GM19324 (cell line): ENCODE data around the gene CHSY1.
A peak's percentile ranks its signal among the peaks of the same experiment; 100 is the strongest.

ENCODE experiments used
- ATAC-seq: cut with Tn5 transposase; IDR thresholded peaks from one replicate; pipeline ENCODE4 v1.9.1; 2021; ENCODE audit warnings: mild to moderate bottlenecking, moderate library complexity; ENCODE audit not compliant: unreplicated experiment, low FRiP score

CHSY1 gene

DNA sequence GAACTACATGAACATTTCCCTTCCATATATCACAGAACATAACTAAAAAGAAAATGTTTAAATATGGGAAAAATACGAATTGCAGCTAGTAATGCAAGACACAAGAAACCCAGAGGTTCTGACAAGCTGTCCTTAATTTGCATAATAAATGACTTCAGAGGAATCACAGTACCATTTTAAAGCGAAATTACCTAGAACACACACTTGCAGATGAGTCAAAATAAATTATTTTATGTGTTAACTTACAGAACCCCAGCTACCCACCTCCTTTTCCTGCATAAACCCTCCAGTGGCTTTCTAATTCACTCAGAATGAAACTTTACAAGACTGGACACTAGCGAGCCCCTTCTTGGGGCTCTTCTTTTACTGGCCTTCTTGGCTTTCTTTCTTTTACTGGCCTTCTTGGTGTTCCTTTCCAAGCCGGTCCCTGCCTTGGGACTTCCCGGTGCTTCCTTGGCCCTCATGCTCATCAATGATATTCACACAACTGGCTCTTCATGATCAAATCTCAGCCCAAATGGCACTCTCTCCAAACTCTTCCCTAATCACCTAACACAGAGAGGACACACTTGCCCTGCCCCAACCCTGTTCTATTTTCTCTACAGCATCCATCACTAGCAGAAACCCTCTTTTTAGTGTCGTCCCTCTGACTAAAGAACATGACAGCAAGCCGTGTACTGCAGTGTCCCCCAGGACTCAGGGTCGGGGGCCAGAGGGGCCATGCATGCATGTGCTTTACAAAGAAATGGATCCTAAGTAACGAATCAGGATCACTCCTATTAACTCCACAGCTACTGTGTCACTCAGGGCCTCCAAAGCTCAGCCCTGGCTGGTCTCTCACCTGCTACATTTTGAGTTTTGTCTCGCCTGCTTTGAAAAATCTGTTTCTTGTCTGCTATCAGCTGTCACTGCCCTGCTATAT, 4.8 kb downstream of the CHSY1 start:
- no peak for ATAC-seq

DNA sequence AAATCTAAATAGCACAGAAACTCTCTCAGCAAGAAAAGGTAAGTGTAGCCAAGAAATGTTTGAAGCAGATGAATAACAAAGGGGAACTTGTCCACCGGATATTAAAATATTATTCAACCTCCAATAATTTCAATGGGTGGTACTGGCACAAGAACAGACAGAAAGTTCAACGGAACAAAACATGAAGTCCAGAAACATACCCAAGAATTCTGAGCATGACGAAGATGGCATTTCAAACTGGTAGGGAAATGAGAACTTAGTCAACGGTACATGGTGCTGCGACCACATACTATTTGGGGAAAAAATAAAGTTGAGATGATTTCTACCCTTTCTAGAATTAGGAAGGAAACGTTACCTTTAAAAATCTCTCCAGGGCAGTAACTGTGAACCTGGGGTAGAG, 5.5 kb downstream of the CHSY1 start:
- no peak for ATAC-seq

DNA sequence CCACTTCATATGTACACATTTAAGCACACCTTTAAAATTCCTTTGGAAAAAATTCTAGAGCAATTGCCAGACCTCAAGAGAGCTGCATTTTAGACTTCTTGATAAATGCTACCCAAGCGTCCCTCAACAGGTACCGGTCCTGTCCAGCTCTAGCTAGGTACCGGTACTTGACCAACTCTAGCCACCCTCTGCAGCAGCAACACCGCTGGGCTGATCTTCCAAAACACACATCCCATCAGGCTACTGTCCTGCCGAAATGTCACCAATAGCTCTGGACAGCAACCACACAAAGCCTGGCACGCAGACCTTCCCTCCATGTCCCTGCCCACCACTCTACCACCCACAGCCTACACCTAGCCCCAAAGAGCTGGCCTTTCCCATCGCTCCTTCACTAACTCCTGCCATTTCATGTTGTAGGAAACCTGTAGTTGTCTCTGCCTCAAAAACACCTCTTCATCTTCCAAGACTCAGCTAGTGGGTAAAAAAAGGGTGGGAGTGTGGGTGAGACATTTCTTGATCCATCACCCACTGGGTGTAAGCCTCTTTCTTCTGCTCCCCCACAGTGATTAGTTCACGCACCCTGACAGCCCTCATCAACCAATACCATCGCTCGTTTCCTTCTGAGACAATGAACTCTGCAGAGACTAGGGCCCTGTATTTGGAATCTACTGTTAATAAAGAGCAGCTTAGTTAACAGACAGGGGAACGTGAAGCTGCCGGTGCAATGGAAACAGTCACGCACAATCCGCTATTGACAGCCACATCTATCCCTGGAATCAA, 6.8 kb downstream of the CHSY1 start:
- ATAC-seq: no peak

DNA sequence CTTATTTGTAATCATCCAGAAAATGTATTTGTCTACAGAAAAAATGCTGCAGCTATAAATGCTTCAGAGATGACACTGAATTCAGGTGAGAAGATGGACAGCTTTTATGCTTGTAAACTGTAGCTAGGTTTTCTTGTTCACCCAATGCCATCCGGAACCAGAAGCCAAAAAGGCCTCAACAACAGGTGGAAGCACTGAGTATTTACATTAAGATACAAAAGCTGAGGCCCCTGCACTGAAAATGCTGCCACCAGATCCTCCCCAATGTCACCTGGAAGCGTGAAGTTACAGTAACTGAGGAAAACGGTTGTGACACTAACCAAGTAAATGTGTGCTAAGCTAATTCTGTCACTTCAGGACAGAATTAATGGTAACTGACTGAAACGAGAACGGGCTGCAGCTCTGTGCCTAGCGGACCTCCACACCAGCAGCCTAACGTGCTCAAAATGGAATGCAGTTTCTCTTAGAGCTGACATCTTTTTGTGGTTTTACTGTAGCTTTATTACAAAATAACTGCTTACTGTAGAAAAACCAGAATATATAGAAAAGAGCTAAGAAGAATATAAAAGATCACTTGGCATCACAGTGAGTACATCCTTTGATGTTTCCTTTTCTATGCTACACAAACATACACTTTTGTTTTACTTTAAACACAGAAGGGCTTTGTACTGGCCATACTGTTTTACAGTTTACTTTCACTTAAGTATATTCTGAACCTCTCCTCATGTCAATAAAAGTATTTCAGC, 7.6 kb downstream of the CHSY1 start:
- ATAC-seq: no peak

DNA sequence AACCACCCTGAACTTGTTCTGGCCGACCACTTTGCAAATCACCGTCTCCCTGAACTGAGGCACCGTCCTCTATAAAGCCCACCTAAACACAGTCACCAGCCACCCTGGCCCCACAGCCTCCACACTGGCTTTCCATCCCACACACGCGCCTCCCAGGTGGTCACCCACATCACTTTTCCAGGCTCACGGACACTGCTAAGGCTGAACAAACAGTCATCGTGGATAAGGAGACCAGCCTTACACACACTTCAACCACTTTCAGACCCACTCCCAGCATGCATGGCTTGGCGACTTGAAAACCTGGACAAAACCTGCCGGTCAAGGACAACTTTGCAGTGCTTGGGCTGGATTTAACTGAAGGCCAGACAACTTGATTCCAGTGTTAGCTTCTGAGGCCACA, 8.4 kb downstream of the CHSY1 start:
- no peak for ATAC-seq

DNA sequence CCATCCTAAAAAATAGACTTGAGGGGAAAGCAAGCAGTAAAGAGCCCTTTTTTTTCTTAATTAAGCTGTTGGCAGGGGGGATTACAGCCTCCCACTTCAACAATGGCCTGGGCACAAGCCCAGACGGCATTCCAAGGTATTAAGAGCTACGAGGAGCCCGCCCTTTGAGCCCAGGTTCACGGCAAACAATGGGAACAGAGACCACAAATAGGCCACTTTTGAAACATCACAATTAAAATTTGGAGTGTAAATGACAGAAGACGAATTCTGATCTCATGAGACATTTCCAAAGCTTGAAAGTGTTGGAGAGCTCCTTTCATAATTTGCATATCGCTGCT, 8.9 kb downstream of the CHSY1 start:
- no peak for ATAC-seq

DNA sequence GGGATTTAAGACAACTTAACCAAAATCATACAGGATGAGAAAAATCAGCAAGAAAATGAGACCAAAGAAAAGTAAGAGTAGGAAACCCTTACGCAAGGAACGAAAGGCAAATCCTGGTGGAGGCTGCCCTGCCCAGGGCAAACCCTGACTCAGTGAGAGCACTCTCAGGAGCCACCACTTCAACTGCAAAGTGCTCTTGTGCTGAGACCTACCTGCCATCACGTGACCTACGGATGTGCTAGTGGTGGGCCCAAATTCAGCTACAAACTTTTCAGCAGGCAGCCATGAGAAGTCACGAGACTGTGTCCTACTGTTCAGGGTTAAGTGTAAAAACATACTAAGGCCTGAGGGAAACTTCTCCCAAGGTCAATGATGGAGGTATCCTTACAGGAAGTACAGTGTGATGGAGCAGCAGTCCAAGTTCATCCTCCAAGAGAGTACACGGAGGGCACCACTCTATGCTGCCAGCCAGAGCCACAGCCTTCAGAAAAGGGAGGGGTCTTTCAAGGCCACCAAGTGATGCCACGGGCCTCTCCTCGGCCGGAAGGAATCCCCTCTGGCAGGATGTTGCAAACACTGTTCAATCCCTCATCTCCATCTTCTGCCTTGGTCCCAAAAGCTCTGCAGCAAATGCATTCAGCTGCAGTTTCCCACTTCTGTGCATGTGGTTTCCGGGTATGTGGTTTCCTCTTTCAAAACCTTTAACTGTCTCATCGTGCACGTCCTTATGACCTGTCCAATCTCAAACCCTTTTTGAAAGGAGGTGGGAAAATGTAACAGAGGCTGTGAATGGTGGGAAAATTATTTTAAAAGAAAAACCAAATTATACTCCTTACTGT, 9.5 kb downstream of the CHSY1 start:
- peak; percentile 74 for ATAC-seq

DNA sequence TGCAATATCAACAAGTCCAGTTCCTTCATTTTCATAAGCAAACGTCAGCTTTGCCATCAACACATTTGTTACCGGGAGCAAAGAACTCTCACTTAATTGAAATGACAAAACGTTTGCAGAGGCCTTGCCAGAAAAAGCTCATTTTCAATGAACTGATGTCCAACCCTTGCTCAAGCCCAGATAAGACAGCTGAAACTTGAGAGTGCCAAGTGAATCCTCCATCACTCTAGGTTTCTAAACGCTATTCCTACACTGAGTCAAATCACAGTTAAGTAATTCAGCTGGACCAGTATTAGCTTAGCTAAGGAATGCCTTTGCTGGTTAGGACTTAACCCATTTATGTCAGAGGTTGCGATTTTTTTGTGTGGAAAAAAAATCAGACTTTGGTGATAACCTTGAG, 11.5 kb downstream of the CHSY1 start:
- ATAC-seq: no peak

DNA sequence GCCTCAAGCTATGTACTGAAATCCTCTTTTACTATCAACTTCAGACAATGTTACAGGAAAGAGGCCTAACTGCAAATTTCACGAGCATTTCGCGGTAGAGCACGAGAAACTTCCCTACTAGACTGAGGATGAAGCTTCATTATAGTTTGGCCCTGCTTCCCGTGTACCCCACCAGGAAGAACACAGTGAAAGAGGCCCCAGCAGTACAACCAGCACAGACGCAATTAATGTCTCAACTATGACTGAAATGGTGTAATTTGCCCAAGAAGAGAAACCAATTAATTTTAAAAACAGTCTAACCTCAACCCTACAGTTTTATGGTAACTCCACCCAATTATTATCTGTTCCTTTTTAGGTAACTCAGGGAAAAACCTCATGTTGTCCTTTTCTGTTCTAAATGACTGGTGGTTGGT, 12.1 kb downstream of the CHSY1 start:
- ATAC-seq: no peak

DNA sequence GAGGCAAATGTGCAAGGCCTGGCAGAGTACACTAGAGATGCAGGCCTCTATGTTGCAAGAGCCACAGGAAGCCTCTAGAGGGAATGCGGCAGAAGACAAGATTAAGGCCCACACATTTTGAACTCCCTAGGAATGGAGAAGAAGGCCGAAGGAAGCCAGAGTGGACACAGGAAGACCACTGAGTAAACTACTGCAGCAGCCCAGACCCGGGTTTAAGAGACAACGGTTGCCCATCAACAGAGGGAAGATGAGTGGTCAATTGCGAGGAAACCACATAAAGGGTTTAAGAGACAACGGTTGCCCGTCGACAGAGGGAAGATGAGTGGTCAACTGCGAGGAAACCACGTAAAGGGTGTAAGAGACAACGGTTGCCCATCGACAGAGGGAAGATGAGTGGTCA, 14.6 kb downstream of the CHSY1 start:
- no peak for ATAC-seq

DNA sequence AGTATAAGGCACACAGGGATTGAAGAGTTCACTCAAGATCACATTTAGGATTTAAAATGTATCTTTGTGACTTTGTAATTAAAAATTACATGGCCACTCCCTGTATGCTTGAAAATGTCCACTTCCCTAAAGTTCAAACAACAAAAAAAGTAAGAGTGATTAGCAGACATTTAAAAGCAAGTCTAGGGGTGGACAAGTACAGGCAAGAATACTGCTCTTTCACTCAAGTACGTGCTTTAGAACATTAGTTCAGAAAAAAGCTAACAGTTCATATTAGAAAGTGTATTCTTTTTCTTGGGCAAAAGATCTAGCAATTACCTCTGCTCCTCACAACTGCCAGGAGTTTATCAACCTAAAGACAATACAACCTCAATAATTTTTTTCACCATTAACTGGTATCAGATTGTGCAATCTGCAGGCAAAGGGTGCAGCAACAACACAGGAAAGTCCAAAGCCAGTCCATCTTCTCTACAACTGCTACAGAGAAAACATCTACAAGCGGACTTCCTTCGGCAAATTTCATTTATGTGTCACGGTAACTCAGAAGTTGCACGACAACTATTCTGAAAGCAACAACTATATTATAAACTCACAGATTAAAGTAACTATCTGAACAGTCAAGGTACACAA, 18.1 kb downstream of the CHSY1 start:
- ATAC-seq: no peak

DNA sequence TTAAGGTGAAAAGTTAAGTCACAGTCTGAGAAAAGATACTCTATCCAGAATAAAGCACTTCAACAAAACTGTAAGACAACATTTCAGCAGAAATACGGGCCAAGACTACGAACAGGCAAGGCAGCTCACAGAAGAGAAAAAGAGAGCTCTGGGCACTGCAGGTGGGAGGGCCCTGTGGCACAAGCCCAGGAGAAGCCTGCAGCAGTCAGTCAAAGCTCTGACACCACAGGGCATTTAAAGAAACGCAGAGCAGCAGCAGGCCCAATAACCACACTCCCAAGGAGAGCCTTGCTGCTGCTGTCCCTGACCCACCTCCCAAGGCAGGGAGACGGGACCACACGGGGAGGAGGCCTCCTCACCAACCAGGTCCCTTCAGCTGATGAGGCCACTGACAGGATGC, 19.2 kb downstream of the CHSY1 start:
- ATAC-seq: no peak

DNA sequence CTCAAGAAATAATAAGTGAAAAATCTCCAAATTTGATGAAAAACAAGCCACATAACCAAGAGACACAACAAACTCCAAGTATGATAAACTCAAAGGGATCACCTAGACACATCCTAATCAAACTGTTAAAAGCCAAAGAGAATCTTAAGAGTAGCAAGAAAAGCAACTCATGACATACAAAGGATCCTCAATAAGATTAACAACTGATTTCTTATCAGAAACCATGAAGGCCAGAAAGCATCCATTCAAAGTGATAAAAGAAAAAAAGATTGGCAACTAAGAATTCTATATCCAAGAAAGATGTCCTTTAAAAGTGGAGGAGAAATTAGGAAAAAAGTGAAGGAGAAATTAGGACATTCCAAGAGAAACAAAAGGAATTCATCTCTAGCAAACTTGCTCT, 23.5 kb downstream of the CHSY1 start:
- ATAC-seq: no peak

DNA sequence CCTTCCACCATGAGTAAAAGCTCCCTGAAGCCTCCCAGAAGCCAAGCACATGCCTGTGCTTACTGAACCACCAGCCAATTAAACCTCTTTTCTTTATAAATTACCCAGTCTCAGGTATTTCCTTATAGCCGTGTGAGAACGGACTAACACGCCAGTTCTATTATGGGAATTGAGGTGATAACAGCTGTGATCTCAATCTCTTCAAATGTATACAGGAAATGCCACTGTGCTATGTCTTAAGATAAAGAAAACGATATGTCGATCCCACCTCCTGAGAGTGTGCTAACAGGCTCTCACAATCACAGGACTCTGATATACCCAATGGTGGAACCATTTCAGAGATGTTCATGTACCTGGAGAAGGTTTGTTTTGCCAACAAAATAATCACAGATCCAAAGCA, 26.2 kb downstream of the CHSY1 start:
- ATAC-seq: no peak

DNA sequence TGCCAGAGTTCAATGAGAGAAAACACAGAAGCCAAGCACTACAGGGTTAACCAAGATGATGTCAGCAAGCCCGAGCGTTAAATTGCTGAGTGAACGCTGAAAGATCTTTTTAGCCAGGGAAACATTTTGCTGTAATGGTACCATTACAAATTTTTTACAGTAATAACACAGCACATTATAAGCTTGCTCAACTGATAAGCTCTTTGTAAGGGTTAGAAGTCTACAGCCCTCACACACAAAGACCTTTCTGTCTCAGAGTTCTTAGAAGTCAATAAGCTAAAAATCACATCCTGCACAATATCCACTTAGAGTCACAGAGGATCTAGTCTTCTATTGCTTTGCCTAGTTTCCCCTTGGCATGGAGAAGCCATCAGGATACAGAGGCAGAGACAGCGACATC, 29.9 kb downstream of the CHSY1 start:
- ATAC-seq: no peak

DNA sequence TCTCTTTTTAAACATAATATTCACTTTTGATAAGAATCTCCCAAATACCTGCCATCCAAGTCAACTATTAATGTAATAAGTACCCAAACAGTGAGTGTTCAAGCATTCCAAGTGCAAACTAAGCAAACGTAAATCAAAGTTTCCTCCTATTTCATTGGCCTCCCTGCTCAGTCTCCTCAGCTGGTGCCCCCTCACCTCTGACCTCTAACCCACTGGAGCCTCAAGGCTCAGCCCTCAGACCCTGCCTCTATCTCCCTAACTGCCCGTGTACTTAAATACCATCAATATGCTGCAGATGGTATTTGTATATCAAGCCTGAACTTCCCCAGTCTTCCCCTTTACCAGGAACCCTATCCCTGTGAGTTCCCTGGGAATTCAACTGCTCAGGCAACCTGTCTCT, 31.8 kb downstream of the CHSY1 start:
- ATAC-seq: no peak

DNA sequence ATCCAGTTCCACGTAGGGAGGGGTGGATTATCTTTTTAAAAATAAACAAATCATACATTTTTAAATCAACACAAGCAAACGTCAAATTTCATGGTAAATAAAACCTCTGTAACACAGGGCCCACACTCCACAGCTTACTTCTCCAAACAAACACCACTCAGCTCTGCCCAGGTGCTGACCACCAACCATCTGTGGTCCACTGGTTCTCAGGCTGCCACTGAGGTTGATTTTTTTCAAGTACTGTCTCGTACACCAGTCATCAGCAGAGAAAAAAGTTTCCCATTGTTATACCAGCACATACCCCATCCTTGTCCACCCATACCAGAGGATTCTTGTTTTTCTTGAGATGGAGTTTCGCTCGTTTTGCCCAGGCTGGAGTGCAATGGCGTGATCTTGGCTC, 32.4 kb downstream of the CHSY1 start:
- ATAC-seq: no peak

DNA sequence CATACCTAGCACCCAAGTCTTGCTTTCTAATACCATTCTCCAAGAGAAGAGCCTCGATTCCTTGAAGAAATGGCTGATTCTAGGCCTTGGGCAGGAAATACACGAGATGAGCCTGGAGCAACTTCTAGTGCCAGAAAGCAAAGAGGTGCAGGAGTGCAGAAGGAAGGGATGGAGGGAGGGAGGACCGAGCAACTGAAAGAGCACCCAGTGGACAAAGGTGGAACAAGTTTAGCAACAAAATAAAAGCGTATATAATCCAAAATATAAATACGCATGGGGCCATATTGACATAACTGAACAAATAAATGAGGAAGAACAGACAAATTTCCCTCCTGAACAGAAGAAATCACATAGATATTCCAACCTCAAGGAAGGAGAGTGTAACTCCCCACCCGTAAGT, 34.4 kb downstream of the CHSY1 start:
- ATAC-seq: no peak

DNA sequence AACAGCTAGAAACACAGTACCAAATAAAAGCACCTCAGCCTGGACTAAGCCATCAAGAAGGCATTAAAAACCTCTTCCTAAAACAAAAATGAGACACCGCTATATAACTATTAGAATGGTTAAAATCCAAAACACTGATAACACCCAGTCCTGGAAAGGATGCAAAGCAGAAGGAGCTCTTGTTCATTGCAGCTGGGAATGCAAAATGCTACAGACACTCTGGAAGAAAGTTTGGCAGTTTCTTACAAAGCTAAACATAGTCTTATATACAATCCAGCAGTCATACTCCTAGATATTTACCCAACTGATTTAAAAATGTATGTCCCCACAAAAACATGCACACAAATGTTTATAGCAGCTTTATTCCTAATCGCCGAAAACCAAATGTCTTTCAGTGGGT, 35.7 kb downstream of the CHSY1 start:
- no peak for ATAC-seq

DNA sequence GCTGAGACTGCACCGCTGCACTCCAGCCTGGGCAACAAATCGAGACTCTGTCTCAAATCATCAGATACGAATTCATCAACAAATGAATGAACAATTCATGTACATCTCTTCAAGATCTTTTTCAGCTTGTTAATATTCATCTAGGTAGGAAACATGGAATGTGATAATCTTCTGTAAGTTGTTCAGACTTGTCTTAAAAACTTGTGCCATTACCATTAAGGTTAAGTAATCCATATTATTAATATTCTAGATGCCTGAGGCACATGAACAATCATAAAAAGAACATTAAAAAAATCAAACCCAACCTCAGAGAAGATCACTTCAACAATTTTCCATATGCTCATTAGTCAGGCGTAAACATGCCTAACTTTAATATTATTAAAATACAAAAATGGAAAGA, 36.2 kb downstream of the CHSY1 start:
- ATAC-seq: no peak
